ENCODE results near the gene HSPG2. TPM values are rescaled to one million over a fixed set of nuclear protein-coding genes. Genes with fewer than 3 reads are reported as not detected.

HSPG2 gene
- total RNA-seq, 2 experiments from 2014 or later = 1.6 to 4.7 TPM

GRCh38 chr1:21783679-21784603 lies 153.2 kb downstream of the HSPG2 start:
- Histone ChIP-seq H3K9me2 (ENCODE audit: insufficient read depth, low read length) (no peaks in the 10 kb centered on the region), H3K36me3 (ENCODE audit: insufficient read depth, low read length) (peaks cover 7% of the 10 kb centered on the region; the same call in 1 of the 2 replicates), H3K79me2 (ENCODE audit: insufficient read depth, low read depth, low read length) (peaks cover 36% of the 10 kb centered on the region), H3K4me3 (ENCODE audit: low read depth, low read length, poor library complexity, severe bottlenecking) (peak overlapping the region; percentile 85), H3K4me2 (ENCODE audit: low read length) (peak overlapping the region; percentile 90), H2AFZ (ENCODE audit: low read length) (peak overlapping the region; percentile 80), H3K4me1 (ENCODE audit: insufficient read depth, low read length, poor library complexity, severe bottlenecking) (peaks cover 21% of the 10 kb centered on the region), H3K9me3 (ENCODE audit: low read length) (no peaks in the 10 kb centered on the region), H4K20me1 (ENCODE audit: insufficient read depth, low read length) (peaks cover 11% of the 10 kb centered on the region), H3K27ac (ENCODE audit: low read depth, low read length, poor library complexity, severe bottlenecking) (peak overlapping the region; percentile 94)
- intact Hi-C loops (cut with micrococcal nuclease; ENCODE audit: unreplicated experiment) = loop anchor here (2.0 kb wide), 3 partner anchors 21 to 181 kb away; no protein-coding TSS in a partner anchor
- TF ChIP-seq EZH2phosphoT487 (IDR thresholded peaks at IDR 0.05; ENCODE audit: borderline replicate concordance, low read depth, low read length) (no peak), CTCF (conservative IDR thresholded peaks at IDR 0.05; ENCODE audit: low read length) (no peak)
- no peak for DNase-seq (ENCODE audit: low spot score)
- BruUV-seq (replicated peaks) = no TSS peak
- ChIA-PET CTCF (ENCODE audit: unreplicated experiment) (no interaction called here), POLR2A (interaction anchor here (1.0 to 2.5 kb wide), 2 partner anchors 14 to 37 kb away, joined by 4 to 13 read pairs; no protein-coding TSS in a partner anchor)

- Histone ChIP-seq H3K4me3 (ENCODE audit: low read depth, low read length, poor library complexity, severe bottlenecking) (peak within 1 kb of the TSS; percentile 85), H3K79me2 (ENCODE audit: insufficient read depth, low read depth, low read length) (peaks cover 45% of the 10 kb centered on the region)
These were observed 154.0 kb downstream of the HSPG2 start, which contains the start of gene USP48 for GRCh38 chr1:21782868-21783678. TSS of gene USP48 (minus strand) at chr1:21783149. CDS start at chr1:21782957, 192 bp downstream.

More at GRCh38 chr1:21782868-21783678, 154.0 kb downstream of the HSPG2 start, which contains the start of gene USP48:
- Histone ChIP-seq H2AFZ (ENCODE audit: low read length) (peak within 1 kb of the TSS; percentile 80), H3K4me1 (ENCODE audit: insufficient read depth, low read length, poor library complexity, severe bottlenecking) (peaks cover 21% of the 10 kb centered on the region), H3K4me2 (ENCODE audit: low read length) (peak within 1 kb of the TSS; percentile 90), H3K36me3 (ENCODE audit: insufficient read depth, low read length) (peaks cover 11% of the 10 kb centered on the region), H4K20me1 (ENCODE audit: insufficient read depth, low read length) (peaks cover 11% of the 10 kb centered on the region), H3K27ac (ENCODE audit: low read depth, low read length, poor library complexity, severe bottlenecking) (peak within 1 kb of the TSS; percentile 94), H3K9me2 (ENCODE audit: insufficient read depth, low read length) (no peaks in the 10 kb centered on the region), H3K9me3 (ENCODE audit: low read length) (no peaks in the 10 kb centered on the region)
- intact Hi-C loops (cut with micrococcal nuclease; ENCODE audit: unreplicated experiment) = loop anchor here (2.0 kb wide), 3 partner anchors 20 to 182 kb away; no protein-coding TSS in a partner anchor
- peak; percentile 99 for DNase-seq (ENCODE audit: low spot score)
- ChIA-PET CTCF (ENCODE audit: unreplicated experiment) (interaction anchor here (1.3 kb wide), 1 partner anchor 74 kb away, joined by 3 read pairs; no protein-coding TSS in a partner anchor), POLR2A (interaction anchor here (0.5 to 2.5 kb wide), 5 partner anchors 13 to 561 kb away, joined by 3 to 13 read pairs (median 4); no protein-coding TSS in a partner anchor)
- BruUV-seq (replicated peaks) = TSS peak; percentile 98
- TF ChIP-seq EZH2phosphoT487 (IDR thresholded peaks at IDR 0.05; ENCODE audit: borderline replicate concordance, low read depth, low read length) = no peak
- no peak; the same call in 1 of the 2 replicates for TF ChIP-seq CTCF (conservative IDR thresholded peaks at IDR 0.05; ENCODE audit: low read length)
